ENCODE measurements around the gene CDH4. TPM values are rescaled to one million over a fixed set of nuclear protein-coding genes. Genes with fewer than 3 reads are reported as not detected.

Gene CDH4
- total and polyA plus RNA-seq, 12 donors, result 0.04 to 0.25 (median 0.08) TPM; not detected in 5

GRCh38 chr20:61220626-61221325, 31.3 kb upstream of the CDH4 start:
- 81 to 85% methylated on average over 17 of the region's 17 CpGs for WGBS, 2 donors
- Histone ChIP-seq H3K27ac (no peak overlapping the region), H3K4me3 (no peak overlapping the region), H3K9me3 (no peaks in the 10 kb centered on the region), H3K4me1 (peaks cover 0 to 6% (median 0%) of the 10 kb centered on the region in 9 donors), H3K36me3 (no peaks in the 10 kb centered on the region), H3K27me3 (peaks cover 0 to 39% (median 21%) of the 10 kb centered on the region in 7 donors)
- no peak for TF ChIP-seq CTCF (IDR thresholded peaks at IDR 0.05)
- ATAC-seq (no peak), DNase-seq (no peak)
- intact Hi-C loops (cut with DNase I), result loop anchor here in 1 of 10 donors (10.0 kb wide), 1 partner anchor 1166 kb away; no protein-coding TSS in a partner anchor

- no peak overlapping the region for H3K4me3 ChIP-seq
- H3K27ac ChIP-seq, result no peak overlapping the region
- TF ChIP-seq CTCF (IDR thresholded peaks at IDR 0.05), result no peak
- no peaks in the 10 kb centered on the region for H3K36me3 ChIP-seq
- peaks cover 0 to 34% (median 17%) of the 10 kb centered on the region in 7 donors for H3K27me3 ChIP-seq
- DNase-seq, result no peak
- WGBS, 2 donors, result 81 to 83% methylated on average over 3 of the region's 3 CpGs
- intact Hi-C loops (cut with DNase I), result loop anchor here in 1 of 10 donors (10.0 kb wide), 1 partner anchor 1168 kb away; no protein-coding TSS in a partner anchor
- no peak for ATAC-seq
- H3K9me3 ChIP-seq, result no peaks in the 10 kb centered on the region
- H3K4me1 ChIP-seq, result peaks cover 0 to 6% (median 0%) of the 10 kb centered on the region in 9 donors
These were observed 29.4 kb upstream of the CDH4 start for GRCh38 chr20:61222699-61223098.

- Histone ChIP-seq H3K9me3 (no peaks in the 10 kb centered on the region), H3K4me3 (no peak overlapping the region), H3K4me1 (peaks cover 0 to 6% (median 0%) of the 10 kb centered on the region in 9 donors), H3K27me3 (peaks cover 0 to 38% (median 17%) of the 10 kb centered on the region in 7 donors), H3K36me3 (no peaks in the 10 kb centered on the region), H3K27ac (no peak overlapping the region)
- DNase-seq (no peak), ATAC-seq (no peak)
- 90 to 91% methylated on average over 10 of the region's 10 CpGs for WGBS, 2 donors
- no peak for TF ChIP-seq CTCF (IDR thresholded peaks at IDR 0.05)
- intact Hi-C loops (cut with DNase I), result loop anchor here in 1 of 10 donors (10.0 kb wide), 1 partner anchor 1168 kb away; no protein-coding TSS in a partner anchor
These were observed 28.9 kb upstream of the CDH4 start for GRCh38 chr20:61223121-61223520.

GRCh38 chr20:61230166-61230565, 21.9 kb upstream of the CDH4 start:
- intact Hi-C loops (cut with DNase I), result loop anchor here in 2 of 10 donors (10.0 kb wide), 1 partner anchor 1015 kb away; no protein-coding TSS in a partner anchor

More at GRCh38 chr20:61230166-61230565, 21.9 kb upstream of the CDH4 start:
- Histone ChIP-seq H3K27me3 (peaks cover 0 to 25% (median 2%) of the 10 kb centered on the region in 7 donors), H3K9me3 (peaks cover 0 to 22% (median 8%) of the 10 kb centered on the region in 11 donors), H3K27ac (no peak overlapping the region), H3K4me3 (no peak overlapping the region), H3K4me1 (no peaks in the 10 kb centered on the region), H3K36me3 (no peaks in the 10 kb centered on the region)
- no peak for ATAC-seq
- no peak for DNase-seq
- 86 to 91% methylated on average over 9 of the region's 9 CpGs for WGBS, 2 donors
- no peak for TF ChIP-seq CTCF (IDR thresholded peaks at IDR 0.05)

All from heart right ventricle (tissue), 16 donors.